H1 (cell line): ENCODE results near the gene PAXX. TPM values are rescaled to one million over a fixed set of nuclear protein-coding genes. Genes with fewer than 3 reads are reported as not detected.

ENCODE experiments used
- CTCF ChIA-PET: fragments of 300-600 bp; sonication (Branson Sonifier 250); formaldehyde crosslinking; loops from one replicate; lab custom pipeline; 2021; ENCODE audit not compliant: partially characterized antibody; lab: Charles Lee
- POLR2A ChIA-PET: fragments of 300-600 bp; sonication (Branson Sonifier 250); formaldehyde crosslinking; loops from one replicate; lab custom pipeline; 2021; ENCODE audit warnings: inconsistent platforms; ENCODE audit not compliant: partially characterized antibody; lab: Charles Lee
- DNase-seq, 2 experiments: peaks; one replicate each; pipeline versions ENCODE4 v3.0.0 to v3.0.0-alpha.2; 2010 to 2022; ENCODE audit warnings: low spot score in 2 of 2, low read depth in 1 of 2, mixed read lengths in 1 of 2
- FAIRE-seq: peaks from 2 replicates; lab custom pipeline; 2011; peaks lifted over from hg19 to GRCh38; lab: Jason Lieb, UNC
- H2AFZ ChIP-seq: 2 replicates; pipeline ENCODE4 v1.8.1; 2012; ENCODE audit warnings: low read length, inconsistent platforms
- H2AK5ac ChIP-seq: 2 replicates; pipeline ENCODE4 v1.6.1; 2013; ENCODE audit warnings: low read depth, low read length
- H2BK120ac ChIP-seq: replicated peaks from 2 replicates; pipeline ENCODE3; 2013; ENCODE audit warnings: low read depth, low read length, inconsistent platforms
- H2BK12ac ChIP-seq: 2 replicates; pipeline ENCODE4 v1.6.1; 2013; ENCODE audit warnings: low read depth, low read length
- H2BK15ac ChIP-seq: 2 replicates; pipeline ENCODE4 v1.6.1; 2013; ENCODE audit warnings: low read length
- H2BK20ac ChIP-seq: 2 replicates; pipeline ENCODE4 v1.6.1; 2013; ENCODE audit warnings: low read length
- H2BK5ac ChIP-seq: 2 replicates; pipeline ENCODE4 v1.6.1; 2013; ENCODE audit warnings: low read depth, low read length
- H3K14ac ChIP-seq: 2 replicates; pipeline ENCODE4 v1.6.1; 2013; ENCODE audit warnings: inconsistent platforms; ENCODE audit not compliant: insufficient read length
- H3K18ac ChIP-seq: 2 replicates; pipeline ENCODE4 v1.6.1; 2013; ENCODE audit warnings: low read length; ENCODE audit errors: extremely low read depth
- H3K23ac ChIP-seq: 2 replicates; pipeline ENCODE4 v1.6.1; 2013; ENCODE audit warnings: inconsistent platforms; ENCODE audit not compliant: insufficient read length
- H3K23me2 ChIP-seq: 2 replicates; pipeline ENCODE4 v1.6.1; 2013; ENCODE audit warnings: low read depth, low read length
- H3K27ac ChIP-seq: 2 replicates; pipeline ENCODE4 v1.6.1; 2011; ENCODE audit warnings: low read depth, low read length, inconsistent platforms
- H3K27me3 ChIP-seq, 4 experiments: replicated peaks in 1 of 4; 1 replicate in 1 of 4; 2 replicates in 3 of 4; pipeline versions ENCODE4 v1.6.1 to v1.8.1; 2011 to 2013; ENCODE audit warnings: low read length in 3 of 4, mild to moderate bottlenecking in 3 of 4, inconsistent platforms in 2 of 4, mixed read lengths in 2 of 4, moderate library complexity in 1 of 4; ENCODE audit not compliant: control insufficient read depth in 3 of 4, insufficient read depth in 3 of 4; ENCODE audit errors: extremely low read depth in 1 of 4
- H3K36me3 ChIP-seq, 4 experiments: 2 replicates each; pipeline versions ENCODE4 v1.6.1 to v1.8.1; 2011 to 2013; ENCODE audit warnings: mild to moderate bottlenecking in 4 of 4, low read length in 3 of 4, moderate library complexity in 2 of 4, control low read depth in 1 of 4, inconsistent platforms in 1 of 4; ENCODE audit not compliant: insufficient read depth in 4 of 4, control insufficient read depth in 2 of 4
- H3K4ac ChIP-seq: replicated peaks from 2 replicates; pipeline ENCODE3; 2013; ENCODE audit warnings: low read length, low read depth, mixed read lengths, inconsistent platforms; ENCODE audit not compliant: insufficient read length
- H3K4me1 ChIP-seq, 4 experiments: replicated peaks in 1 of 4; 1 replicate in 1 of 4; 2 replicates in 3 of 4; pipeline versions ENCODE4 v1.6.1 to v1.8.1; 2011 to 2013; ENCODE audit warnings: low read length in 3 of 4, inconsistent platforms in 2 of 4, mixed read lengths in 1 of 4; ENCODE audit not compliant: insufficient read depth in 4 of 4, control insufficient read depth in 3 of 4
- H3K4me2 ChIP-seq, 2 experiments: 2 replicates each; pipeline versions ENCODE4 v1.6.1 to v1.8.1; 2011 to 2013; ENCODE audit warnings: low read depth in 2 of 2, low read length in 2 of 2, control low read depth in 1 of 2, inconsistent platforms in 1 of 2, mild to moderate bottlenecking in 1 of 2; ENCODE audit not compliant: insufficient read depth in 1 of 2
- H3K4me3 ChIP-seq, 4 experiments: fragments of 200-600, 300-600 bp in 1 of 4; sonication (generic), shearing (Covaris generic), sonication (Bioruptor Twin) in 1 of 4; 2 replicates each; pipeline versions ENCODE4 v1.5.1 to v1.8.1; 2011 to 2016; ENCODE audit warnings: low read length in 4 of 4, low read depth in 3 of 4, control low read depth in 2 of 4, inconsistent platforms in 2 of 4, mild to moderate bottlenecking in 2 of 4, mixed read lengths in 1 of 4, moderate library complexity in 1 of 4; ENCODE audit not compliant: insufficient read depth in 2 of 4; ENCODE audit errors: extremely low read depth in 1 of 4
- H3K56ac ChIP-seq: replicated peaks from 2 replicates; pipeline ENCODE3; 2013; ENCODE audit warnings: low read depth, mild to moderate bottlenecking, mixed read lengths, low read length, inconsistent platforms; ENCODE audit not compliant: insufficient read length
- H3K79me1 ChIP-seq: 2 replicates; pipeline ENCODE4 v1.6.1; 2013; ENCODE audit warnings: low read depth, low read length, control low read depth
- H3K79me2 ChIP-seq, 2 experiments: 2 replicates each; pipeline versions ENCODE4 v1.6.1 to v1.8.1; 2012 to 2013; ENCODE audit warnings: low read length in 2 of 2, mild to moderate bottlenecking in 2 of 2, inconsistent platforms in 1 of 2; ENCODE audit not compliant: insufficient read depth in 2 of 2, control insufficient read depth in 1 of 2
- H3K9ac ChIP-seq, 4 experiments: replicated peaks in 1 of 4; 1 replicate in 1 of 4; 2 replicates in 3 of 4; pipeline versions ENCODE4 v1.6.1 to v1.8.1; 2011 to 2013; ENCODE audit warnings: low read depth in 3 of 4, low read length in 3 of 4, control low read depth in 2 of 4, mild to moderate bottlenecking in 2 of 4, moderate library complexity in 2 of 4, inconsistent platforms in 1 of 4; ENCODE audit errors: extremely low read depth in 1 of 4
- H3K9me3 ChIP-seq, 2 experiments: 2 replicates each; pipeline versions ENCODE4 v1.6.1 to v1.8.1; 2012 to 2013; ENCODE audit warnings: mild to moderate bottlenecking in 2 of 2, moderate library complexity in 2 of 2, control low read depth in 1 of 2, inconsistent platforms in 1 of 2, low read depth in 1 of 2, low read length in 1 of 2, mixed read lengths in 1 of 2; ENCODE audit not compliant: insufficient read depth in 2 of 2
- H4K20me1 ChIP-seq, 2 experiments: replicated peaks in 1 of 2; 2 replicates each; pipeline versions ENCODE3 to v1.8.1; 2011 to 2013; ENCODE audit warnings: inconsistent platforms in 2 of 2, low read length in 2 of 2, mild to moderate bottlenecking in 1 of 2; ENCODE audit not compliant: insufficient read depth in 2 of 2, control insufficient read depth in 1 of 2
- H4K5ac ChIP-seq: 2 replicates; pipeline ENCODE4 v1.6.1; 2013; ENCODE audit warnings: low read length, low read depth, mixed read lengths, inconsistent platforms; ENCODE audit not compliant: insufficient read length
- H4K8ac ChIP-seq: 2 replicates; pipeline ENCODE4 v1.8.0; 2013; ENCODE audit warnings: mild to moderate bottlenecking, moderate library complexity, low read length, inconsistent platforms; ENCODE audit not compliant: insufficient read depth; ENCODE audit errors: extremely low read depth
- H4K91ac ChIP-seq: replicated peaks from 2 replicates; pipeline ENCODE3; 2013; ENCODE audit warnings: low read length, mixed read lengths, inconsistent platforms; ENCODE audit not compliant: insufficient read length
- BCL11A ChIP-seq, 2 experiments: IDR thresholded peaks; one replicate each; pipeline ENCODE4 v1.6.1; 2011; ENCODE audit warnings: low read depth in 2 of 2, low read length in 2 of 2, mild to moderate bottlenecking in 2 of 2
- CEBPB ChIP-seq: IDR thresholded peaks from 2 replicates; pipeline ENCODE4 v1.6.1; 2012; ENCODE audit warnings: low read depth, low read length
- GTF2F1 ChIP-seq: IDR thresholded peaks from 2 replicates; pipeline ENCODE4 v1.6.1; 2012; ENCODE audit warnings: low read depth, low read length, improper control_type of control experiment, borderline replicate concordance
- KDM5A ChIP-seq: fragments of 200-600 bp; IDR thresholded peaks from 2 replicates; pipeline ENCODE4 v1.7.1; 2012; ENCODE audit warnings: mild to moderate bottlenecking, low read length, inconsistent platforms, mixed read lengths
- RAD21 ChIP-seq, 2 experiments: IDR thresholded peaks in 1 of 2; conservative IDR thresholded peaks in 1 of 2; 2 replicates each; pipeline ENCODE4 v1.6.1; 2011; ENCODE audit warnings: low read depth in 2 of 2, low read length in 2 of 2, improper control_type of control experiment in 1 of 2, inconsistent platforms in 1 of 2, mild to moderate bottlenecking in 1 of 2, moderate library complexity in 1 of 2
- RXRA ChIP-seq: IDR thresholded peaks from 2 replicates; pipeline ENCODE4 v1.6.1; 2011; ENCODE audit warnings: low read depth, mild to moderate bottlenecking, low read length, moderate library complexity; ENCODE audit not compliant: insufficient read depth
- SIRT6 ChIP-seq: IDR thresholded peaks from one replicate; pipeline ENCODE4 v1.7.1; 2012; ENCODE audit warnings: low read length, inconsistent platforms
- ZNF274 ChIP-seq: IDR thresholded peaks from 2 replicates; pipeline ENCODE4 v1.7.0; 2012; ENCODE audit warnings: low read length, borderline replicate concordance; ENCODE audit errors: extremely low read depth
- WGBS, 2 experiments: shearing (Covaris generic) in 1 of 2; methylation state at CpG; one replicate each; pipeline versions ENCODE4 v1.1.6 to v1.1.7; 2013 to 2015; ENCODE audit warnings: low lambda C conversion rate in 2 of 2, mixed read lengths in 2 of 2, inconsistent platforms in 1 of 2, low coverage in 1 of 2, missing lambda C conversion rate in 1 of 2; ENCODE audit not compliant: insufficient replicate concordance in 2 of 2, insufficient coverage in 1 of 2, insufficient read length in 1 of 2; ENCODE audit errors: extremely low coverage in 1 of 2, missing lambda C conversion rate in 1 of 2; 5-methylcytosine and 5-hydroxymethylcytosine counted together
- polyA plus RNA-seq, 7 experiments: library from polyadenylated mRNA; depleted of rRNA in 3 of 7; stranded (reverse) in 5 of 7; unstranded in 2 of 7; fragments of >200 nt in 5 of 7; fragments of 200-250 nt in 2 of 7; gene quantifications; 1 replicate in 5 of 7; 2 replicates in 1 of 7; 4 replicates in 1 of 7; pipeline versions ENCODE4 v1.2.1 to v1.2.3, GENCODE V29; 2011 to 2013; ENCODE audit warnings: missing spikeins in 2 of 7, mixed read lengths in 2 of 7
- total RNA-seq: library from RNA; stranded (reverse); fragmentation: NEBNext Ultra II Directional; extraction: Animal tissue kit (Norgen Biotek cat#: 25700); gene quantifications from 2 replicates; pipeline ENCODE4 v1.2.1, GENCODE V29; 2021

Gene PAXX
- total and polyA plus RNA-seq, 2 of the 8 experiments (the other 6 are each of a cell fraction or from before 2014, with no cell fraction given), result 43.4 to 45.9 TPM

DNA sequence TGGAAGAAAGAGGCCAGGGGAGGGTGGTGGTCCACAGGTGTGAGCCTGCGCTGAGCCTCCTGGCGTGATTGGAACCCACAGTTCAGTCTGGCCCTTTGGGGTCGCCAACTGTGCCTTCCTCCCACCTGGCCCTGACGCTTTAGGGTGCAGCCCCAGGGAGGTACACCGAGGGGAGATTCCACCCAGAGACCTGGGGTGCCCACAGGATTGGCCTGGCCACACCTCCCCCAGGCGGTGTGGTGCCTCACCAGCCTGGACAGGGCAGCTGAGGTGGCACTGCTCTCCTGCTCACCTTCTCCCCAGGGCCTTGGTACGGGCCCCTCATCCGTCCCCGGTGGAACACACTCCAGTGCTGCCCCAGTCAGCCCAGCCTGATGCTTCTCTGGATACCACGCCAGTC, 5.1 kb downstream of the PAXX start:
- TF ChIP-seq ZNF274, result no peak
- no peak for TF ChIP-seq KDM5A
- TF ChIP-seq BCL11A (IDR thresholded peaks at IDR 0.05; ENCODE audit: low read depth in 2 of 2, low read length in 2 of 2), result no peak
- no peak for TF ChIP-seq CEBPB
- TF ChIP-seq RXRA, result no peak
- TF ChIP-seq SIRT6, result no peak
- TF ChIP-seq GTF2F1, result no peak
- no peak for TF ChIP-seq RAD21 (IDR thresholded peaks at IDR 0.05 in 1 of 2, conservative IDR thresholded peaks at IDR 0.05 in 1 of 2; ENCODE audit: low read depth in 2 of 2, low read length in 2 of 2)

More for the DNA sequence above, 5.1 kb downstream of the PAXX start:
- no peak overlapping the region for H2AK5ac ChIP-seq
- no peaks in the 10 kb centered on the region; a peak in 1 of 7 replicates for H3K27me3 ChIP-seq
- H3K36me3 ChIP-seq, result peaks cover 0 to 2% (median 0%) of the 10 kb centered on the region in 4 experiments; a peak in 1 of 8 replicates
- no peak overlapping the region for H3K23ac ChIP-seq
- POLR2A ChIA-PET, result interaction anchor here (1.3 kb wide), 1 partner anchor 19 kb away, joined by 3 read pairs; no protein-coding TSS in a partner anchor
- H3K18ac ChIP-seq, result no peak overlapping the region; the same call in 1 of the 2 replicates
- no peak for FAIRE-seq
- no peak overlapping the region for H2BK20ac ChIP-seq
- peak overlapping the region; percentile 35 to 77; a peak in 3 of 4 replicates for H3K4me2 ChIP-seq
- peak overlapping the region; percentile 60; the same call in 1 of the 2 replicates for H2BK12ac ChIP-seq
- peaks cover 0 to 2% of the 10 kb centered on the region in 2 experiments for H4K20me1 ChIP-seq
- peaks cover 16% of the 10 kb centered on the region for H3K23me2 ChIP-seq
- no peak overlapping the region for H2AFZ ChIP-seq
- no peak overlapping the region for H3K56ac ChIP-seq
- peak overlapping the region; percentile 41 for H4K91ac ChIP-seq
- no peak overlapping the region for H3K4ac ChIP-seq
- CTCF ChIA-PET, result interaction anchor here (1.0 to 5.6 kb wide), 8 partner anchors 8 to 52 kb away, joined by 3 to 29 read pairs (median 8); partner anchors contain the start of genes ABCA2 and PTGDS
- H4K5ac ChIP-seq, result no peak overlapping the region
- no peaks in the 10 kb centered on the region for H3K79me1 ChIP-seq
- peak overlapping the region; percentile 35; the same call in 1 of the 2 replicates for H2BK5ac ChIP-seq
- no peak overlapping the region for H3K27ac ChIP-seq
- no peak overlapping the region for H3K14ac ChIP-seq
- H3K4me1 ChIP-seq, result peaks cover 0 to 20% (median 11%) of the 10 kb centered on the region in 4 experiments; a peak in 6 of 7 replicates
- DNase-seq, result no peak
- H4K8ac ChIP-seq, result no peak overlapping the region
- H2BK15ac ChIP-seq, result peak overlapping the region; percentile 95; the same call in 1 of the 2 replicates
- H3K79me2 ChIP-seq, result no peaks in the 10 kb centered on the region
- no peaks in the 10 kb centered on the region for H3K9me3 ChIP-seq
- H3K4me3 ChIP-seq, result peak overlapping the region in 1 of 4 experiments; percentile 50; a peak in 2 of 8 replicates
- H3K9ac ChIP-seq, result no peak overlapping the region
- H2BK120ac ChIP-seq, result no peak overlapping the region
- WGBS, 2 experiments, result 82% methylated on average over 8 of the region's 10 CpGs; no CpG with 5 or more reads in 1 of the 2 experiments
